NCI-H1417 treated with DMSO at 0.1 percent for 48 hours (cell line): ENCODE results near the gene GUCA2A.

Source experiments
- DNase-seq: peaks from one replicate; lab custom pipeline; 2025; lab: John Stamatoyannopoulos, UW

GUCA2A gene

DNA sequence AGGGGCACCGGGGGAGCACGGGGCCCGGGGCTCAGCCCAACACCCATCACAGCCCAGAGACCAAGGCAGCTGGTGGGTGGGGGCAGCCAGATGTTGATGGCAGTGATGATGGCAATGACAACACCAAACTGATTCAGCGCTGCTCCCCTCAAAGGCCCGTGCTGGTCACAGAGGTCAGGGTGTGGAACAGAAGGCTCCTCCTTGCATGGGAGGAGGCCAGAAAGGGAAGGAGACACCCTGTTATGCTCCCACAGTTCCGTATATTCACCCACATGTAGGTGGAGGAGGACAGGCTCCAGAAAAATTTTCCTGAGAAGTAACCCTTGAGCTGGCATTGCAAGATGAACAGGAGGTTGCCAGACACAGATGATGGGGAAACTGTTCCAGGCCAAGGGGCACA is 10.9 kb downstream of the GUCA2A start:
- DNase-seq, result no peak

DNA sequence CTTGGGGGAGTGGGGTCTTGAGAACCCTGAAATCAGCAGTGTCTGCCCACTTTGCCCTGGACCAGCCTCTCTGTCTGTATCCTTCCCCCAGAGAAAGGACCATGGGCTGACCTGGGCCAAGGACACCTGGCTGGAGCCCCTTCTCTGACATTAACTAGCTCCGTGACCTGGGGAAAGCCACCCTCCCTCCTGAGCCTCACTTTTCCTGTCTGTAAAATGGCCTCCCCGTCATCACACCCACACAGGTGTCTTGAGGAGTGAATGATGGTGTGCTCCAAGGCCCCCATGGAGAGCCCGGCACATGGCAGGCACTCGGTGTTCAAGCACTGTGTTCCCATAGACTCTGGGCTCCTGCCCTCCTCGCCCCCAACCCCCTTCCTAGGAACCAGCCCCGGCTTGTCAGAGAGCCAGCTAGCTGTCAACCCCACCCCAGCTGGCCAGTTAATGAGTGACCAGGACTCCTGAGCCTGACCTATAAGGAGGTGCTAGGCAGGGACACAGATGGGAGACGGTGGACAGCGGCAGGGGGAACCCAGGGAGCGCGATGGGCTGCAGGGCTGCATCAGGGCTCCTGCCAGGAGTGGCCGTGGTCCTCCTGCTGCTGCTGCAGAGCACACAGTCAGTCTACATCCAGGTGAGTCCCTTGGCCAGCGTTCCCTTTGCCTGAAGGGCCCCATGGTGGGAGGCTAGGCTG is 11.5 kb downstream of the GUCA2A start, which contains the start of gene GUCA2B:
Gene GUCA2B, plus strand, starts transcription at position 504 of the 694 bp plus-strand sequence. Its CDS starts 41 bp downstream, at position 545.
- DNase-seq, result no peak

DNA sequence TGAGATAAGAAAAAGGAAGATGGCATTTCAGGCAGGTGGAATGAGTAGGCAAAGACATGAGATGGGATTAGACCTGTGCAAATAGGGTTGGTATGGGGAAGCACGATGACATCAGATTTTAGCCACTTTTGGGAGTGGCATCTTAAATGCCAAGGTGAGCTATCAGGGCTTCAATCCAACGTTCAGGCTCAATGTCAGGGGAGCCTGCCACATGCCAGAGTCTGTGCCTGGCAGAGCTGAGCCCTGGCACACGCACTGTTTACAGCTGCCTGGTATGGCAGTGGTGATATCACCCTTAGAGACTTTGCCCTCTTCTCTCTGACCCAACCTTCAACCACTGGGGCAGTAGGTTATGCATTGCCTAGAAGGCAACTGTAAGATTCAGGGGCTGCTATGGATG is 12.4 kb downstream of the GUCA2A start:
- DNase-seq, result no peak

DNA sequence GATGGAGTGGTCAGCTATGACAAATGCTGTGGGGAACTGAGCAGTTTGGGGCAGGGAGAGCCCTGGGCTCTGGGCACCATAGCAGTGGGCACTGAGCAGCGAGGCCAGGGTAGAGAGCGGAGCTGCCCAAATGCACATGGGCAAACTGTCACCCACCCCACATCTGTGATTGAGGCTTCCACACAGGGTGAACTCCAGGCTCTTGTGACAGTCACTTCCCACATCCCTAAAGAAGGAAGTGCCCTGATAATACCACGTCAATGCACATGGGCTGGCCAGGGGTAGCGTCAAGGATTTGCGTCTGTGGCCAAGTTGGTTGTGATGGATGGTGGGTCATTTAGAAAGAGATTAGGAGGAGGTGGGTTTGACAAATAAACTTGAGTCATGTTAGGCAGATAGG is 13.9 kb downstream of the GUCA2A start:
- DNase-seq, result no peak

DNA sequence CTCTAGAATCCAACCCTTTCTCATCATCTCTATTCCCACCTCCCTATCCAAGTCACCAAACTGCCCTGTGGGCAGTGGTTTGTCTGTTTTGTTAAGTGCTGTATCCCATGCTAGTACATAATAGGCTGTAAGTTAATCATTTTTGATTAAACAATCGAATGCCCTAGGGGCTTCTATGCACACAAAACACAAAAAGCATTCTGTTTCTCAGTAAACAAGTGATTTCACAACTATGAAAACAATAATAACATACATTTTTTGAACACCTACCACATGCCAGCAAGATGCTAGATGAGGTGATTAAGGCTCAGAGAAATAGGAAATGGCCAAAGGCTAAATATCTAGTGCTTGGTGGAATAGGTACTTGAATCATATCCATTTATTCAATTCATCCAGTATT is 16.4 kb downstream of the GUCA2A start:
- DNase-seq, result no peak

GRCh38 chr1:42146626-42147320 is 17.8 kb downstream of the GUCA2A start:
- peak; percentile 20 for DNase-seq

- no peak for DNase-seq
Measured at GRCh38 chr1:42145764-42146625, 18.6 kb downstream of the GUCA2A start.

DNA sequence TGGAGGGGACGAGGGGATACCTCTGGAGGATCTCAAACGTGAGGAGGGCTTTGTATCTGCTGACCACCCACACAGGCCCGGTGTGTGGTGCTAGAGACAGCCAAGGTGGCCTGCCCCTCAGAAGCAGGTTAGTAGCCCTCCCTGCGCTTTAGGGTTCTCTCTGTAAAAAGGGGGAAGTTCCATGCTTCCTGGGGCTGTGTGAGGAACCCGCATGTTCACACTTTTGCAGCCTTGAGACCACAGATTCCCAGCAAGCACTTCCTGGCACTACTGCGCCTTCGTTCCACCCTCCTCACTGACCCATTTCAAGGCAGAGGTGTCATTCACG is 19.2 kb downstream of the GUCA2A start:
- no peak for DNase-seq

- no peak for DNase-seq
Measured at GRCh38 chr1:42144711-42145388, 19.7 kb downstream of the GUCA2A start.

GRCh38 chr1:42143896-42144710 is 20.4 kb downstream of the GUCA2A start:
- DNase-seq, result no peak

- DNase-seq, result no peak
Measured at GRCh38 chr1:42142894-42143675, 21.5 kb downstream of the GUCA2A start.

DNA sequence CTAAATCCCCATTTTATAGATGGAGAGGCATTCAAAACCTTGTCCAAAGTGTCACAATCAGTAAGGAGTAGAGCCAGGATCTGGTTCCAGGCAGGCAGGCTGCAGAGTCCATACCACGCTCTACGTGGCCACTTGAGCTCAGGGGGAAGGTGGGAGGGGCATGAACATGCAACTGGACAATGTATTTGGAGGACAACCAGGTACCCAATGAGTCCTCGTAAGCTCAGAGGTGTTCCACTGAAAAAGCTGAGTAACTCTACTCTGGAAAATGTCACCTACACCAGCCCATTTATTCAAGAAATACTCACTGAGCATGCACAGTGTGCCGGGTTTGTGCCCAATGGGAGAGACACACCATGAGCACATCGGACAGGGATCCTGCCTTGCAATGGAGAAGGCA is 22.6 kb downstream of the GUCA2A start:
- DNase-seq, result no peak

GRCh38 chr1:42140191-42140590 is 24.4 kb downstream of the GUCA2A start:
- no peak for DNase-seq

DNA sequence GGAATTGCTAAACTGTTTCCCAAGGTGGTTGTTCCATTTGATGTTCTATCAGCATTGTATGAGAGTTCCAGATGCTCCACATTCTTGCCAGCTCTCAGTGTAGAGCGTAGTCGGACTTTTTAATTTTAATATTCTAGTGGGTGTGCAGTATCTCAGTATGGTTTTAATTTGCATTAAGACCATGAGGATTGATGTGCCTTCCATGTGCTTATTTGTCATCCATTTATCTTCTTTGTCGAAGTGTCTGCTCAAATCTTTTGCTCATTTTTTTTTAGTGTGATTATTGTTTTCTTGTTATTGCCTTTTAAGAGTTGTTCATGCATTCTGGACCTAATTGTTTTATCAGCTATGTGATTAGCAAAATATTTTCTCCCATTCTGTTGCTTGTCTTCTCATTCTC is 25.1 kb downstream of the GUCA2A start:
- no peak for DNase-seq

- no peak for DNase-seq
Measured at GRCh38 chr1:42138586-42138985, 26.0 kb downstream of the GUCA2A start.

DNA sequence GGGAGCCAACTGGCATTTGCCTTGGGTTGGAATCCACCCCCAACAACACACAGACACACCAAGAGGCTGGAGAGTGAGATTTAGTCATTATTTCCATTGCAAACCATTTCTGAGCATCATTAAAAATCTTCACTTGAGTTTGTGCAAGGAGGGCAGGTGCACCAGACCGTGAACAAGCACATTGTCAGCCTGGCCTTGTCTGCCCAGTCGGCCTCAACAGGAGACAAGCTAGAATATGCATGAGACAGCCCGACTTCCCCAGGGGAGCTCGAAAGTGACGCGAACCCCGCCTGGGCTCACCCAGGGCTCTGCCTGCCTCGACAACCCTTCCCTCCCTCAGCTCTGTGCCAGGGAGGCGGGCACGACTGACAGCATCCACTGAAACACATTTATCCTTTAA is 26.8 kb downstream of the GUCA2A start:
- DNase-seq, result no peak

GRCh38 chr1:42136466-42136865 is 28.1 kb downstream of the GUCA2A start:
- DNase-seq, result no peak

DNA sequence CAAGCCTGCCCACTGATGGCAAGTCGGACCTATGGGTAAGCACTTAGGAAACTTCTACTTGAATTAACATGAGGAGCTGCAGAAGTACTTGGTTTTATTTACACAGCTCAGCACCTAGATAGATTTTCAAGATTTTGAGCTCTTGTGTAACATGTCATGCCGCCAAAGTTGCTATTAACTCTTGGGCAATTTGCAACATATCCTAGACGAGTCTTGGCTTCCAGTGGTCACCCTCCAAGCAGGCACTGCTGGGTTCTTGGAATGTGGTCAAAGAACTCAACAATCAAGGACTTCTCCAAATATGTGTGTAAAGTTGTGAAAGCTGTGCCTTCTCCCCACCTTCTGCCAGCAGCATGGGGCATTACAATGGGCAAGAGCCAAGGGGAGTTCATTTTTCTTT is 29.1 kb downstream of the GUCA2A start:
- DNase-seq, result no peak

DNA sequence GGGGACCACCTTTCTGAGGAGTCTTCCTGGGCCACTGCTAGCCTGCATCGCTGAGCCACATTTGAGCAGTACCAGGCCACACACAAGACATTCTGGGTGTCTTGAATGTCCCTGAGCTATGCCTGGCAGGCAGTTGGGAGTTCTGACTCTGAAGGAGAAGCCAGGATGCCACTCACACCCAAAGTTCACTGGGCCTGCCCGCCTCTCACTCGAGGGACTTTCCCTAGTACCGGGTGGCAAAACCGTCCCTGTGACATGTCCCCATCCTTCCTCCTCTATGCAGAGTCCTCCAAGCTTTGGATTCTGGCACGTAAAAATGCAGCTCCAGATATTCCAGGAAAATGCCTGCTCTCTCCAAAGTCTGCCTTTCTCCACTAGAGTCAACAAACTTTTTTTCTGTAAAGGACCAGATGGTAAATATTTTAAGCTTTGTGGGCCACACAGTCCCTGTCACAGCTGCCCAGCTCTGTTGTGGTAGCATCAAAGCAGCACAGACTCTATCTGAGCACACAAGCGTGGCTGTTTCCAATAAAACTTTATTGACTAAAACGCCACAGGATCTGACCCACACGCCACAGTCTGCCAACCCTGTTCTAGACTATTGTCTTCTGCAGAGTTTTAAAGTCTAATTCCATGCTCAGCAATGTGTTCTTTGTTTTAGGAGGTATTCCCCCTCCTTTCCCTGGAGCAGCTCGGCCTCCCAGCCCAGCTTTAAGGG is 30.6 kb downstream of the GUCA2A start:
- no peak for DNase-seq

DNA sequence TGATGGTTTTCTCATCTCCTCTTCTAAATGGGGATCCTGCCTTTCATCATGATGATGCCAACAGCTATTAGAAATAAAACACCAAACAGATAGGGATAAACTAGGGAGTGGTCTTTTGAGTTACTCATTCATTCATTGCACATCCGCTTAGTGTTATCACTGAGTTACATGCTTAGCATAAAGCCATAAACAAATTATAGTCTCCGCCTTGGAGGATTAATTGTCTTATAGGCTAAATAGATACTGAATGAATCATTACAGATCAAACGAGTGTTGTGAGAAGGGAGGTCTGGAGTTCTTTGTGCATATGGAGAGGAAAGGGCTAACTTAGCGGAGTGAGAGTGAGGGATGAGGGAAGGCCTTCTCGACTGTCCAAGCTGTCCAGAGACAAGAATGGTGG is 31.2 kb downstream of the GUCA2A start:
- DNase-seq, result no peak
